BLaER1 treated with 17β-estradiol and CSF1 and Interleukin-3, amounts not matched to agents 10 nM and 100 nM (cell line): ENCODE data around the gene NCKIPSD.

Source experiments
- H3K27ac ChIP-seq, 11 experiments: shearing (Covaris generic); formaldehyde crosslinking; 2 replicates each; pipeline ENCODE4 v1.8.1; 2022
- H3K27me3 ChIP-seq, 11 experiments: shearing (Covaris generic); formaldehyde crosslinking; 2 replicates each; pipeline ENCODE4 v1.8.1; 2022
- H3K36me3 ChIP-seq, 11 experiments: shearing (Covaris generic); formaldehyde crosslinking; 2 replicates each; pipeline ENCODE4 v1.8.1; 2022
- H3K4me1 ChIP-seq, 10 experiments: shearing (Covaris generic); formaldehyde crosslinking; 2 replicates each; pipeline ENCODE4 v1.8.1; 2022
- H3K4me2 ChIP-seq, 11 experiments: shearing (Covaris generic); formaldehyde crosslinking; 2 replicates each; pipeline ENCODE4 v1.8.1; 2022
- H3K4me3 ChIP-seq, 10 experiments: shearing (Covaris generic); formaldehyde crosslinking; 2 replicates each; pipeline ENCODE4 v1.8.1; 2022
- H3K9ac ChIP-seq, 11 experiments: shearing (Covaris generic); formaldehyde crosslinking; 2 replicates each; pipeline ENCODE4 v1.8.1; 2022
- H3K9me3 ChIP-seq, 11 experiments: shearing (Covaris generic); formaldehyde crosslinking; replicated peaks in 1 of 11; 2 replicates each; pipeline ENCODE4 v1.8.1; 2022
- H4K20me1 ChIP-seq, 11 experiments: shearing (Covaris generic); formaldehyde crosslinking; 2 replicates each; pipeline ENCODE4 v1.8.1; 2022
- Cebpa-rat ChIP-seq, 11 experiments: shearing (Covaris generic); IDR thresholded peaks; 2 replicates each; pipeline ENCODE4 v1.8.1; 2022

Gene NCKIPSD

GRCh38 chr3:48661501-48662144 is 24.1 kb downstream of the NCKIPSD start:
- TF ChIP-seq Cebpa-rat (IDR thresholded peaks at IDR 0.05), result no peak
- peak overlapping the region; percentile 39 to 72 (median 57); a peak in 19 of 20 replicates for H3K4me3 ChIP-seq
- peak overlapping the region; percentile 65 to 98 (median 86) for H3K4me2 ChIP-seq
- peak overlapping the region in 4 of 11 experiments; percentile 1 to 60 (median 40); a peak in 3 of 22 replicates for H3K9ac ChIP-seq
- peaks cover 0 to 22% (median 8%) of the 10 kb centered on the region in 11 experiments; a peak in 12 of 22 replicates for H4K20me1 ChIP-seq
- peaks cover 16 to 24% (median 21%) of the 10 kb centered on the region in 11 experiments for H3K9me3 ChIP-seq
- no peak overlapping the region for H3K27ac ChIP-seq
- H3K4me1 ChIP-seq, result peaks cover 5 to 24% (median 21%) of the 10 kb centered on the region in 10 experiments; a peak in 19 of 20 replicates
- peaks cover 0 to 17% (median 12%) of the 10 kb centered on the region in 11 experiments; a peak in 10 of 22 replicates for H3K36me3 ChIP-seq
- H3K27me3 ChIP-seq, result peaks cover 0 to 11% (median 4%) of the 10 kb centered on the region in 11 experiments; a peak in 6 of 22 replicates

GRCh38 chr3:48660800-48661400 is 24.8 kb downstream of the NCKIPSD start:
- Histone ChIP-seq H3K4me2 (peak overlapping the region; percentile 65 to 98 (median 86)), H3K27me3 (peaks cover 0 to 18% (median 5%) of the 10 kb centered on the region in 11 experiments; a peak in 7 of 22 replicates), H3K9ac (0 out of 22 replicates have a peak overlapping the region, but pooled peaks of 1 of the 11 experiments have one; percentile 1), H3K27ac (no peak overlapping the region), H3K9me3 (peaks cover 16 to 24% (median 21%) of the 10 kb centered on the region in 11 experiments), H3K4me1 (peaks cover 5 to 29% (median 27%) of the 10 kb centered on the region in 10 experiments; a peak in 19 of 20 replicates), H3K36me3 (peaks cover 0 to 17% (median 12%) of the 10 kb centered on the region in 11 experiments; a peak in 10 of 22 replicates), H3K4me3 (peak overlapping the region; percentile 39 to 72 (median 57); a peak in 17 of 20 replicates), H4K20me1 (peaks cover 0 to 22% (median 8%) of the 10 kb centered on the region in 11 experiments; a peak in 12 of 22 replicates)
- TF ChIP-seq Cebpa-rat (IDR thresholded peaks at IDR 0.05), result no peak

GRCh38 chr3:48656841-48657281 is 28.9 kb downstream of the NCKIPSD start:
- Histone ChIP-seq H3K4me1 (peaks cover 5 to 37% (median 27%) of the 10 kb centered on the region in 10 experiments; a peak in 19 of 20 replicates), H3K4me3 (peak overlapping the region; percentile 58 to 75 (median 65); a peak in 19 of 20 replicates), H3K9me3 (no peaks in the 10 kb centered on the region), H4K20me1 (peaks cover 0 to 35% (median 8%) of the 10 kb centered on the region in 11 experiments; a peak in 13 of 22 replicates), H3K27me3 (peaks cover 0 to 24% (median 5%) of the 10 kb centered on the region in 11 experiments; a peak in 8 of 22 replicates), H3K9ac (peak overlapping the region in 9 of 11 experiments; percentile 37 to 74 (median 65); a peak in 15 of 22 replicates), H3K4me2 (peak overlapping the region; percentile 82 to 95 (median 92)), H3K27ac (peak overlapping the region in 7 of 11 experiments; percentile 4 to 57 (median 51); a peak in 8 of 22 replicates), H3K36me3 (no peaks in the 10 kb centered on the region)
- no peak for TF ChIP-seq Cebpa-rat (IDR thresholded peaks at IDR 0.05)

GRCh38 chr3:48656061-48656840 is 29.5 kb downstream of the NCKIPSD start:
- Histone ChIP-seq H3K9ac (peak overlapping the region; percentile 33 to 74 (median 65); a peak in 21 of 22 replicates), H3K27ac (peak overlapping the region in 8 of 11 experiments; percentile 4 to 57 (median 40); a peak in 11 of 22 replicates), H3K4me2 (peak overlapping the region; percentile 82 to 95 (median 92)), H3K36me3 (no peaks in the 10 kb centered on the region), H3K9me3 (no peaks in the 10 kb centered on the region), H3K27me3 (peaks cover 0 to 24% (median 5%) of the 10 kb centered on the region in 11 experiments; a peak in 8 of 22 replicates), H4K20me1 (peaks cover 0 to 33% (median 6%) of the 10 kb centered on the region in 11 experiments; a peak in 13 of 22 replicates), H3K4me1 (peaks cover 2 to 33% (median 23%) of the 10 kb centered on the region in 10 experiments; a peak in 19 of 20 replicates), H3K4me3 (peak overlapping the region; percentile 58 to 75 (median 65))
- no peak for TF ChIP-seq Cebpa-rat (IDR thresholded peaks at IDR 0.05)

- Histone ChIP-seq H3K9ac (peak overlapping the region in 4 of 11 experiments; percentile 62 to 74 (median 65); a peak in 6 of 22 replicates), H3K4me3 (peak overlapping the region in 9 of 10 experiments; percentile 58 to 75 (median 65); a peak in 17 of 20 replicates), H3K9me3 (no peaks in the 10 kb centered on the region), H3K36me3 (no peaks in the 10 kb centered on the region), H3K27ac (no peak overlapping the region; a peak in 1 of 22 replicates), H3K27me3 (peaks cover 0 to 24% (median 5%) of the 10 kb centered on the region in 11 experiments; a peak in 8 of 22 replicates), H3K4me1 (peaks cover 0 to 27% (median 18%) of the 10 kb centered on the region in 10 experiments; a peak in 19 of 20 replicates), H3K4me2 (peak overlapping the region; percentile 82 to 95 (median 92)), H4K20me1 (peaks cover 0 to 26% (median 2%) of the 10 kb centered on the region in 11 experiments; a peak in 7 of 22 replicates)
- no peak for TF ChIP-seq Cebpa-rat (IDR thresholded peaks at IDR 0.05)
Observed at GRCh38 chr3:48655606-48656005, 30.1 kb downstream of the NCKIPSD start.

GRCh38 chr3:48655063-48655462 is 30.7 kb downstream of the NCKIPSD start:
- H3K36me3 ChIP-seq, result no peaks in the 10 kb centered on the region
- H3K27me3 ChIP-seq, result peaks cover 0 to 24% (median 5%) of the 10 kb centered on the region in 11 experiments; a peak in 8 of 22 replicates
- no peaks in the 10 kb centered on the region for H3K9me3 ChIP-seq
- H3K4me3 ChIP-seq, result peak overlapping the region in 1 of 10 experiments; percentile 63; a peak in 1 of 20 replicates
- H3K4me2 ChIP-seq, result peak overlapping the region; percentile 82 to 95 (median 92); a peak in 20 of 22 replicates
- TF ChIP-seq Cebpa-rat (IDR thresholded peaks at IDR 0.05), result no peak
- peaks cover 0 to 27% (median 18%) of the 10 kb centered on the region in 10 experiments; a peak in 19 of 20 replicates for H3K4me1 ChIP-seq
- no peak overlapping the region for H3K27ac ChIP-seq
- no peak overlapping the region for H3K9ac ChIP-seq
- peaks cover 0 to 21% (median 0%) of the 10 kb centered on the region in 11 experiments; a peak in 4 of 22 replicates for H4K20me1 ChIP-seq

GRCh38 chr3:48652923-48653715 is 32.6 kb downstream of the NCKIPSD start:
- no peak overlapping the region for H3K4me3 ChIP-seq
- H3K36me3 ChIP-seq, result no peaks in the 10 kb centered on the region
- H3K27ac ChIP-seq, result no peak overlapping the region
- no peak overlapping the region for H3K4me2 ChIP-seq
- peaks cover 0 to 24% (median 5%) of the 10 kb centered on the region in 11 experiments; a peak in 8 of 22 replicates for H3K27me3 ChIP-seq
- TF ChIP-seq Cebpa-rat (IDR thresholded peaks at IDR 0.05), result no peak
- H4K20me1 ChIP-seq, result peaks cover 0 to 18% (median 0%) of the 10 kb centered on the region in 11 experiments; a peak in 2 of 22 replicates
- H3K4me1 ChIP-seq, result peaks cover 0 to 27% (median 18%) of the 10 kb centered on the region in 10 experiments; a peak in 19 of 20 replicates
- no peak overlapping the region for H3K9ac ChIP-seq
- no peaks in the 10 kb centered on the region for H3K9me3 ChIP-seq
